Coronary artery (tissue), 2 donors: ENCODE measurements around the gene NAT9.

Experiments used
- DNase-seq: peaks from one replicate; pipeline ENCODE4 v3.0.0-alpha.2; 2017; ENCODE audit warnings: low spot score
- H3K27ac ChIP-seq, 2 donors: fragments of 200-600 bp; sonication (generic); one replicate each; pipeline ENCODE4 v1.5.1; 2016 to 2019
- H3K4me3 ChIP-seq: fragments of 200-600 bp; sonication (generic); 2 replicates; pipeline ENCODE4 v1.5.1; 2016; ENCODE audit warnings: mild to moderate bottlenecking, moderate library complexity
- CTCF ChIP-seq: fragments of 200-600 bp; sonication (generic); IDR thresholded peaks from one replicate; pipeline ENCODE4 v1.5.1; 2019; ENCODE audit warnings: antibody characterized with exemption

The NAT9 gene

GRCh38 chr17:74776044-74776962 is at the start of gene NAT9:
Gene NAT9, minus strand, starts transcription at chr17:74776345. Its CDS starts 647 bp downstream, at chr17:74775698.
- no peak for TF ChIP-seq CTCF
- peak; percentile 97 for DNase-seq
- Histone ChIP-seq H3K4me3 (peak within 1 kb of the TSS; percentile 95), H3K27ac (peak within 1 kb of the TSS; percentile 56 to 83)

GRCh38 chr17:74824961-74825627 is 48.9 kb upstream of the NAT9 start:
- no peak for TF ChIP-seq CTCF
- no peak overlapping the region for H3K27ac ChIP-seq
- DNase-seq, result no peak
- H3K4me3 ChIP-seq, result no peak overlapping the region

GRCh38 chr17:74822939-74823367 is 46.8 kb upstream of the NAT9 start:
- DNase-seq, result no peak
- peak overlapping the region in 1 of 2 donors; percentile 34 for H3K27ac ChIP-seq
- H3K4me3 ChIP-seq, result no peak overlapping the region
- TF ChIP-seq CTCF, result no peak

- DNase-seq, result no peak
- peak overlapping the region in 1 of 2 donors; percentile 34 for H3K27ac ChIP-seq
- no peak for TF ChIP-seq CTCF
- no peak overlapping the region for H3K4me3 ChIP-seq
These were observed 46.3 kb upstream of the NAT9 start for GRCh38 chr17:74822335-74822938.

- H3K27ac ChIP-seq, result peak overlapping the region in 1 of 2 donors; percentile 34
- DNase-seq, result no peak
- no peak for TF ChIP-seq CTCF
These were observed 45.6 kb upstream of the NAT9 start for GRCh38 chr17:74821655-74822334.

GRCh38 chr17:74819801-74820436 is 43.8 kb upstream of the NAT9 start:
- no peak for DNase-seq
- TF ChIP-seq CTCF, result no peak
- Histone ChIP-seq H3K27ac (no peak overlapping the region), H3K4me3 (no peak overlapping the region)

More at GRCh38 chr17:74821655-74822334, 45.6 kb upstream of the NAT9 start:
- no peak overlapping the region for H3K4me3 ChIP-seq
